Neutrophil (primary cell): Measurements from ENCODE around the gene AIFM2.

ENCODE experiments used
- H3K27ac ChIP-seq: fragments of 200-600 bp; sonication (generic); 2 replicates; pipeline ENCODE4 v1.5.1; 2016; ENCODE audit warnings: mild to moderate bottlenecking, moderate library complexity
- H3K27me3 ChIP-seq: fragments of 200-600 bp; sonication (generic); 2 replicates; pipeline ENCODE4 v1.6.0; 2016; ENCODE audit warnings: mild to moderate bottlenecking
- H3K36me3 ChIP-seq: fragments of 200-600 bp; sonication (generic); 2 replicates; pipeline ENCODE4 v1.5.1; 2017
- H3K4me1 ChIP-seq, 2 experiments: fragments of 200-600 bp in 1 of 2; sonication (generic) in 1 of 2; 1 replicate in 1 of 2; 2 replicates in 1 of 2; pipeline versions ENCODE4 v1.5.1 to v1.6.1; 2013 to 2016; ENCODE audit warnings: low read depth in 1 of 2, low read length in 1 of 2, mild to moderate bottlenecking in 1 of 2, moderate library complexity in 1 of 2; ENCODE audit not compliant: control insufficient read depth in 1 of 2, insufficient read depth in 1 of 2
- H3K4me3 ChIP-seq, 2 experiments: fragments of 200-600 bp in 1 of 2; sonication (generic) in 1 of 2; 1 replicate in 1 of 2; 2 replicates in 1 of 2; pipeline ENCODE4 v1.5.1; 2013 to 2016; ENCODE audit warnings: low read depth in 1 of 2, low read length in 1 of 2, mild to moderate bottlenecking in 1 of 2, moderate library complexity in 1 of 2
- H3K9me3 ChIP-seq: fragments of 200-600 bp; sonication (generic); 2 replicates; pipeline ENCODE4 v1.5.1; 2016
- TF ChIP-seq, protein P1 (sequence below): fragments of 200-600 bp; sonication (generic); IDR thresholded peaks from 2 replicates; pipeline ENCODE4 v1.5.1; 2016; ENCODE audit warnings: antibody characterized with exemption

AIFM2 gene

DNA sequence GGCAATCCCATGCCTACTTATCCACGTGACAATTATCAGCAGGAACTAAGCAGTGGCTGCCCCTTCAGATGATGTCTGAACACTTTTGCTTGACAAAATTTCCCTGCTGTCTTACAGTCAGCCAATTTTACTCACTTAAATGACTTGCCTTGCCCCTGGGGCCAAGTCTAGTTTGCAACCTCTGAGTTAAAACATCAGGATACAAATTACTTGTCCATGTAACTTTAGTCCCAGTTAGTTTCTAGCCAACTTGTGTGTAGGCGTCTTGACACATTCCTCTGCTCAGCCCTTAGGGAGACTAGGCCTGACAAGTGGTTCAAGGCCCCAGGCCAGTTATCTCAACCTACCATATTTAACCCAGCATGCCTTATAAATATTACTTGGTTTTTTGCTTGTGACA lies 25.5 kb upstream of the AIFM2 start:
- TF ChIP-seq, protein P1, sequence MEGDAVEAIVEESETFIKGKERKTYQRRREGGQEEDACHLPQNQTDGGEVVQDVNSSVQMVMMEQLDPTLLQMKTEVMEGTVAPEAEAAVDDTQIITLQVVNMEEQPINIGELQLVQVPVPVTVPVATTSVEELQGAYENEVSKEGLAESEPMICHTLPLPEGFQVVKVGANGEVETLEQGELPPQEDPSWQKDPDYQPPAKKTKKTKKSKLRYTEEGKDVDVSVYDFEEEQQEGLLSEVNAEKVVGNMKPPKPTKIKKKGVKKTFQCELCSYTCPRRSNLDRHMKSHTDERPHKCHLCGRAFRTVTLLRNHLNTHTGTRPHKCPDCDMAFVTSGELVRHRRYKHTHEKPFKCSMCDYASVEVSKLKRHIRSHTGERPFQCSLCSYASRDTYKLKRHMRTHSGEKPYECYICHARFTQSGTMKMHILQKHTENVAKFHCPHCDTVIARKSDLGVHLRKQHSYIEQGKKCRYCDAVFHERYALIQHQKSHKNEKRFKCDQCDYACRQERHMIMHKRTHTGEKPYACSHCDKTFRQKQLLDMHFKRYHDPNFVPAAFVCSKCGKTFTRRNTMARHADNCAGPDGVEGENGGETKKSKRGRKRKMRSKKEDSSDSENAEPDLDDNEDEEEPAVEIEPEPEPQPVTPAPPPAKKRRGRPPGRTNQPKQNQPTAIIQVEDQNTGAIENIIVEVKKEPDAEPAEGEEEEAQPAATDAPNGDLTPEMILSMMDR: no peak
- H3K27me3 ChIP-seq: no peaks in the 10 kb centered on the region
- peaks cover 8 to 11% of the 10 kb centered on the region in 2 experiments for H3K4me1 ChIP-seq
- H3K27ac ChIP-seq: no peak overlapping the region
- peaks cover 77% of the 10 kb centered on the region for H3K36me3 ChIP-seq
- H3K9me3 ChIP-seq: no peaks in the 10 kb centered on the region
- no peak overlapping the region for H3K4me3 ChIP-seq

DNA sequence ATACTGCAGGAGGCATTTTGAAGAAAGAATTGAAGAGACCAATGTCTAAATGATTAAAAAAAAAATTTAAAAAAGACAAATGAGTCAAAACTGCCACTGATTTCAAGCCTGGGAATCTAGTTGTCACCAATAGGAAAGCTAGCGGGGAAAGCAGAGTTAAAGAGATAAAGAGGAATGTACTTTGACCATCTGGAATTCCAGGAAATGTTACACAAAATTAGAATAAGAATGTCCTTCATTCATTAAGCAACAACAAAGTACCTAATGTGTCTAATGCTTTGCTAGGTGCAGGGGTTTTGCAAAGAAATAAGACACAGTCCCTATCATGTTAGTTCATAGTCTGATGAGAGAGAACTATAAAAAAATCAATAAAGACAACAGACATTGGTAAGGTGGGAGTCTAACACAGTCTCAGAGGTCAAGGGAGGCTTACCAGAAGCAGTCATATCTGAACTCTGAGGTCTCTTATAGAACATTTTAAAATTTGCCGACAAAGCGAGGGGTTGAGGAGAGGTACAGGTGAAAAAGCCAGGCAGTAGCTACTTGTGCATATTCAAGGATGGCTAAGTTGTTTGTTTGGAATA lies 22.7 kb upstream of the AIFM2 start:
- no peak overlapping the region for H3K4me3 ChIP-seq
- H3K27me3 ChIP-seq: no peaks in the 10 kb centered on the region
- H3K9me3 ChIP-seq: no peaks in the 10 kb centered on the region
- H3K4me1 ChIP-seq: no peaks in the 10 kb centered on the region
- TF ChIP-seq, protein P1: no peak
- no peak overlapping the region for H3K27ac ChIP-seq
- peaks cover 88% of the 10 kb centered on the region for H3K36me3 ChIP-seq

DNA sequence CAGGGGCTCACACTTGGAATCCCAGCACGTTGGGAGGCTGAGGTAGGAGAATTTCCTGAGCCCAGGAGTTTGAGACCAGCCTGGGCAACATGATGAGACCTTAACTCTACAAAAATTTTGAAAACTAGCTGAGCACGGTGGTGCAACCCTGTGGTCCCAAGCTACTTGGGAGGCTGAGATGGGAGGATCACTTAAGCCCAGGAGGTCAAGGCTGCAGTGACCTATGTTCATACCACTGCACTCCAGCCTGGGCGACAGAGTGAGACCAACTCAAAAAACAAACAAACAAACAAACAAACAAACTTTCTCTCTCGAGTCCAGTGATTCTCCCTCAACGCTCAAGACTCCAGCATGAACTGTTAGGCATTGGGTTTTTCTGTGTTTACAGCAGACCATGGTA lies 15.9 kb upstream of the AIFM2 start:
- Histone ChIP-seq H3K4me3 (no peak overlapping the region), H3K27ac (no peak overlapping the region), H3K9me3 (no peaks in the 10 kb centered on the region), H3K36me3 (peaks cover 49% of the 10 kb centered on the region), H3K4me1 (peaks cover 17 to 25% of the 10 kb centered on the region in 2 experiments), H3K27me3 (no peaks in the 10 kb centered on the region)
- TF ChIP-seq, protein P1: no peak

DNA sequence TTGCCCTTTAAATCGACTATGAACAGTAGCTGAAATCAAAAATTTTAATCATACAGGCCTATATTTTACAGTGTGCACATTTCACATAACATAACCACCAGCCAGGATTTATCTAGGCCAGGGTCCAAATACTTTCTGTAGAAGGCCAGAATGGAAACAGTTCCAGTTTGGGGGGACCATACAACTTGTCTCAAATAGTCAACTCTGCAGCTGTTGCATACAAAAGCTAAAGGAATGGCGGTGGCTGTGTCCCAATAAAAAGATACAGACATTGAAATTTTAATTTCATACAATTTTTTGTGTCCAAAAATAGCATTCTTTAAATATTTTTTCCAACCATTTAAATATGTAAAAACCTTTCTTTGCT lies 14.6 kb upstream of the AIFM2 start:
- peaks cover 17 to 25% of the 10 kb centered on the region in 2 experiments for H3K4me1 ChIP-seq
- no peaks in the 10 kb centered on the region for H3K27me3 ChIP-seq
- TF ChIP-seq, protein P1: no peak
- H3K27ac ChIP-seq: peak overlapping the region; percentile 88
- no peaks in the 10 kb centered on the region for H3K9me3 ChIP-seq
- H3K36me3 ChIP-seq: peaks cover 36% of the 10 kb centered on the region
- H3K4me3 ChIP-seq: peak overlapping the region in 1 of 2 experiments; percentile 89

DNA sequence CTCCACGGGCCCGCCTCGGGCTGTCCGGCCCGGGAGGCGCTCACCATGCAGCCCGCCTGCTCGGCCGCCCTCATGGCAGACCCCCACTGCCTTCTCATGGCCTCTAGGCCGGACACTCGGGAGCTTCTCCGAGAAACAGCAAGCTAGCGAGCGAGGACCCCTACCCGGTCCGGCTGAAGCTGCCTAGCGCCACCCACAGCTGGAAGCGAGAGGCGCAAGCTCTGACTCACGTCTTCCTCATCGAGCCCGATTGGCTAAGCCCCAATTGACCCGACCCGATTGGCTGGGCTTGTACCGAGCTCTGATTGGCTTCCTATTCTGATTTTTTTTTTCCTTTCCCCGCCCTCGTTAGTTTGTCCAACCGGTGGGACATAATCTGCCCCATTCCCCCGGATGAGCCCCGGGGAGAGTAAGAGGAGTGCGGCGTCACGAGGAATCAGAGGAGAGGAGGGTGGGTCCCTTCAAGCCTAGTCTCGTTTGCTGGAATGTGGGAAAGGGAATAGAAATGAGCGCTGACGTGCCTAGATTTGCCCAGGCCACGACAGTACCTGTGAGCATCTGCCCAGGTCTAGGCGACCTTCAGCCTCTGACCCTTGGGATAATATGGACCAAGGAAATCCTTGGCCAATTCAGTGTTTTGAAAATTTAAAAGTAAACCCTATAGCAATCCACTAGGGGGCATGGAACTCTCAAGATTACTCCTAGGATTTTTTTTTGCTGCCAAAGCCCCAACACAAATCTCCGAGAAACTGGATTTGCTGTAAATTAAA lies 14.0 kb upstream of the AIFM2 start, which contains the start of gene TYSND1:
Gene TYSND1 (minus strand): TSS at position 212 of the 770 bp plus-strand sequence. CDS start 114 bp downstream, at position 98.
- Histone ChIP-seq H3K27me3 (no peaks in the 10 kb centered on the region), H3K9me3 (no peaks in the 10 kb centered on the region), H3K4me3 (peak within 1 kb of the TSS; percentile 89 to 98), H3K4me1 (peaks cover 17 to 25% of the 10 kb centered on the region in 2 experiments), H3K27ac (peak within 1 kb of the TSS; percentile 88), H3K36me3 (peaks cover 30% of the 10 kb centered on the region)
- TF ChIP-seq, protein P1: peak; percentile 93
